ENCODE data around the gene XAGE1B.
"Not testable (repeated sequence)": the region's sequence is repeated elsewhere in the genome, so short reads cannot be mapped to it uniquely, and the experiment has no call there.

DNA sequence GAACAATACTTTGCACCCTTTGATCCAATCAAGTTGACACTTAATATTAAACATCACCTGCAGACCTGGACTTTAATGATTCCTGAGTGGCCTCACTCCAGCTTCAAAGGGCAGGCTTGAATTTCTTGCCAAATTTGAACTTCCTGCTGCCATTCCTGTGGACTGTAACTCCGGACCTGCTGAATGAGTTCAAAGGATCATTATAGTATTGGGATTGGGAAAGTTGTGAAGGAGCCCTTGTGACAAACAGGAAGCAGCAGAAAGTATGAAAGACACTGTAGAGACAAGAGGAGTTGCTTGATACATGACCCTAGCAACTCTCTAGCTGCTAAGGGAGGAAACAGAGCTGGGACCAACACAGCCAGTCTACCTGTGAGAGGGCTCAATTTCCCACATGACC, 45.6 kb downstream of the XAGE1B start:
- TF ChIP-seq POLR2AphosphoS5 (IDR thresholded peaks at IDR 0.05; ENCODE audit: low read depth, low read length); POLR2A (IDR thresholded peaks at IDR 0.05; ENCODE audit: low read depth, low read length); TAF1 (IDR thresholded peaks at IDR 0.05; ENCODE audit: low read depth, low read length); PAX5 (IDR thresholded peaks at IDR 0.05; ENCODE audit: insufficient read depth, low read length, severe bottlenecking); SPI1 (IDR thresholded peaks at IDR 0.05; ENCODE audit: low read depth, low read length); POU2F2 (IDR thresholded peaks at IDR 0.05; ENCODE audit: low read depth, low read length): not testable (repeated sequence)

Measured in GM12891 (cell line).